ENCODE measurements around the gene LY6G6C. TPM values are rescaled to one million over a fixed set of nuclear protein-coding genes. Genes with fewer than 3 reads are reported as not detected.

Gene LY6G6C
- total and polyA plus RNA-seq, 2 of the 13 experiments (the other 11 are each of a cell fraction or from before 2014, with no cell fraction given) = 0.15 TPM; not detected in 1

GRCh38 chr6:31737315-31737990 lies 15.9 kb upstream of the LY6G6C start (continued):
- TF ChIP-seq ZNF512B (CRISPR knock-in tag; IDR thresholded peaks at IDR 0.05; ENCODE audit: borderline replicate concordance) (peak; percentile 95; the same call in 1 of the 2 replicates), ZNF503 (CRISPR knock-in tag; IDR thresholded peaks at IDR 0.05) (peak; percentile 87), ZBTB42 (CRISPR knock-in tag; IDR thresholded peaks at IDR 0.05) (no peak), ZNF7 (CRISPR knock-in tag; IDR thresholded peaks at IDR 0.05) (peak; percentile 52), TRIM24 (CRISPR knock-in tag; IDR thresholded peaks at IDR 0.05) (no peak), ZSCAN5A (CRISPR knock-in tag; IDR thresholded peaks at IDR 0.05; ENCODE audit: borderline replicate concordance) (no peak), ARID5B (CRISPR knock-in tag; IDR thresholded peaks at IDR 0.05) (peak; percentile 53), ZNF761 (CRISPR knock-in tag; conservative IDR thresholded peaks at IDR 0.05) (no peak), FOXK2 (IDR thresholded peaks at IDR 0.05) (peak; percentile 78), ZBTB37 (CRISPR knock-in tag; IDR thresholded peaks at IDR 0.05) (no peak), ATM (IDR thresholded peaks at IDR 0.05; ENCODE audit: borderline replicate concordance) (no peak), ARNT2 (CRISPR knock-in tag; IDR thresholded peaks at IDR 0.05; ENCODE audit: low read depth) (no peak), ZNF770 (CRISPR knock-in tag; IDR thresholded peaks at IDR 0.05) (0 out of 2 replicates have a peak, but pooled peaks have one; percentile 12), PAWR (CRISPR knock-in tag; IDR thresholded peaks at IDR 0.05; ENCODE audit: borderline replicate concordance) (no peak), ZNF772 (CRISPR knock-in tag; IDR thresholded peaks at IDR 0.05) (no peak; the same call in 1 of the 2 replicates)

Data from HepG2 (cell line).